Measurements from ENCODE around the gene THEM4. TPM values are rescaled to one million over a fixed set of nuclear protein-coding genes. Genes with fewer than 3 reads are reported as not detected.

Gene THEM4
- total RNA-seq, 1 donor from 2014 or later = 2.6 TPM

GRCh38 chr1:151838222-151839081 lies 70.9 kb downstream of the THEM4 start:
- DNase-seq (ENCODE audit: low read depth in 2 of 2) = no peak

GRCh38 chr1:151837884-151838221 lies 71.5 kb downstream of the THEM4 start:
- no peak for DNase-seq (ENCODE audit: low read depth in 2 of 2)

GRCh38 chr1:151837197-151837596 lies 72.1 kb downstream of the THEM4 start:
- DNase-seq (ENCODE audit: low read depth in 2 of 2) = no peak

- DNase-seq (ENCODE audit: low read depth in 2 of 2) = no peak
Observed at GRCh38 chr1:151835596-151835995, 73.7 kb downstream of the THEM4 start.

GRCh38 chr1:151834239-151834638 lies 75.1 kb downstream of the THEM4 start:
- DNase-seq (ENCODE audit: low read depth in 2 of 2) = no peak

GRCh38 chr1:151833172-151833900 lies 76.0 kb downstream of the THEM4 start:
- no peak for DNase-seq (ENCODE audit: low read depth in 2 of 2)

GRCh38 chr1:151832318-151832980 lies 76.9 kb downstream of the THEM4 start:
- no peak for DNase-seq (ENCODE audit: low read depth in 2 of 2)

- DNase-seq (ENCODE audit: low read depth in 2 of 2) = no peak
Observed at GRCh38 chr1:151831605-151832004, 77.7 kb downstream of the THEM4 start, which contains the start of gene RORC. Gene RORC, minus strand, starts transcription at chr1:151831802. Its CDS starts 38 bp downstream, at chr1:151831764.

GRCh38 chr1:151831256-151831591 lies 78.1 kb downstream of the THEM4 start:
- DNase-seq (ENCODE audit: low read depth in 2 of 2) = no peak

GRCh38 chr1:151830055-151830454 lies 79.3 kb downstream of the THEM4 start:
- DNase-seq (ENCODE audit: low read depth in 2 of 2) = no peak

- DNase-seq (ENCODE audit: low read depth in 2 of 2) = no peak
Observed at GRCh38 chr1:151829352-151830046, 79.8 kb downstream of the THEM4 start.

- peak in 1 of 2 donors; percentile 42 for DNase-seq (ENCODE audit: low read depth in 2 of 2)
Observed at GRCh38 chr1:151828921-151829320, 80.4 kb downstream of the THEM4 start.

- DNase-seq (ENCODE audit: low read depth in 2 of 2) = no peak
Observed at GRCh38 chr1:151827853-151828252, 81.5 kb downstream of the THEM4 start.

GRCh38 chr1:151825751-151826660 lies 83.3 kb downstream of the THEM4 start:
- DNase-seq (ENCODE audit: low read depth in 2 of 2) = no peak

- DNase-seq (ENCODE audit: low read depth in 2 of 2) = no peak
Observed at GRCh38 chr1:151825204-151825603, 84.1 kb downstream of the THEM4 start.

Other genes with a start within 250 kb of the THEM4 start
- not detected in 2 replicates for gene CELF3, start 192.7 kb downstream of the THEM4 start, total RNA-seq
- not detected in 2 replicates for gene RIIAD1, start 188.0 kb downstream of the THEM4 start, total RNA-seq
- gene MRPL9, start 146.0 kb downstream of the THEM4 start, total RNA-seq = 89.7 and 112 TPM in 2 replicates
- 2.2 and 3.3 TPM in 2 replicates for gene TDRKH, start 119.0 kb downstream of the THEM4 start, total RNA-seq
- gene LINGO4, start 104.1 kb downstream of the THEM4 start, total RNA-seq = not detected in 2 replicates
- gene RORC, start 77.7 kb downstream of the THEM4 start, total RNA-seq = not detected in 2 replicates
- gene C2CD4D, start 69.7 kb downstream of the THEM4 start, total RNA-seq = under 0.01 and 0.20 TPM in 2 replicates
- 0.22 TPM in 1 of 2 replicates, not detected in the other for gene THEM5, start 55.8 kb downstream of the THEM4 start, total RNA-seq
- gene S100A10, start 84.3 kb upstream of the THEM4 start, total RNA-seq = 127 and 147 TPM in 2 replicates
- 4.8 and 18.7 TPM in 2 replicates for gene S100A11, start 127.5 kb upstream of the THEM4 start, total RNA-seq
- gene TCHHL1, start 179.6 kb upstream of the THEM4 start, total RNA-seq = not detected in 2 replicates
- under 0.01 and 0.20 TPM in 2 replicates for gene TCHH, start 205.9 kb upstream of the THEM4 start, total RNA-seq
- not detected in 2 replicates for gene RPTN, start 249.7 kb upstream of the THEM4 start, total RNA-seq

Data from lung microvascular endothelial cell (primary cell).